ENCODE data around the gene TXNRD2. TPM values are rescaled to one million over a fixed set of nuclear protein-coding genes. Genes with fewer than 3 reads are reported as not detected.
A peak's percentile ranks its signal among the peaks of the same experiment; 100 is the strongest.

The TXNRD2 gene
- total RNA-seq, 1 donor from 2014 or later, result 25.7 TPM

DNA sequence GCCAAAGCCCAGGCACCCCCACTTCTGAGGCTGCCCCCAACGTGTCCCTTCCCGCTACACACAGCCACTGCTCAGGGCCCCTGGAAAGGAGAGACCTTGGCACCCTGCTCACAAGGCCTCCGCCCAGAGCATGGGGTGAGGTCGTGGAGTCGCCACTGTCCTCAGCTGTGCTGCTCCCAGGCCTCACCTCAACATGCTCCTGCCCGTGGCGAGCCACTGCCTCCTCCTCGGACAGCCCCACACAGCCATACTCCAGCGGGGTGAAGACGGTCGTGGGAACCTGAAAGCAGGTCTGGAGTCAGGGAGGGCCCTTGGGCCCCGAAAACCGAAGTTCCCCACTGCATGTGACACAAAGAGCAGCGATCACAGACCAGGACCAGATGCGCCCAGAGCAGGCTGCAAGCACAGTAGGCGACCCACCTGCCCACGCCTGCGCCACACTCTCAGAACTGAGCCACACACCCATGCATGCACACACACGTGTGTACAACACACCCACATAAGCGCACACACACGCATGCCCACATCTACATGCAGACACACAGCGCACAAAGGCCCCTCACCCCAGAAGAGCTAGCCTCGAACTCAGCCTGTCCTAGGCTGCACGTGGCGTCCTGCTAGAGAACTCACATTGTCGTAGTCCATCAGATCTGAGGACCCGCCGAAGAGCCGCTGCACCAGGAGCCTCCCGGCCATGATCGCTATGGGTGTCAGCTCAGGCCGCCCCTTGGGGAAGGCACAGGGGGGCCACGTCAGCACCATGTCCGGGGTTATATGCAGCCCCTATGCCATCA is 61.4 kb downstream of the TXNRD2 start:
- H3K9me3 ChIP-seq (ENCODE audit: insufficient read depth, low read depth, low read length), result no peaks in the 10 kb centered on the region
- peaks cover 9% of the 10 kb centered on the region for H3K79me2 ChIP-seq (ENCODE audit: insufficient read depth, low read length)
- peak overlapping the region; percentile 82 for H3K4me2 ChIP-seq (ENCODE audit: low read length)
- H4K20me1 ChIP-seq (ENCODE audit: insufficient read depth, low read length), result no peaks in the 10 kb centered on the region
- peak overlapping the region; percentile 100 for H3K27ac Mint-ChIP-seq (ENCODE audit: unreplicated experiment)
- no peaks in the 10 kb centered on the region for H3K27me3 ChIP-seq (ENCODE audit: insufficient read depth, low read length)
- H3K36me3 ChIP-seq (ENCODE audit: insufficient read depth, low read length), result no peaks in the 10 kb centered on the region
- no peaks in the 10 kb centered on the region for H3K36me3 Mint-ChIP-seq (ENCODE audit: low read depth, unreplicated experiment)
- no peaks in the 10 kb centered on the region for H3K9me3 Mint-ChIP-seq (ENCODE audit: unreplicated experiment)
- peaks cover 34% of the 10 kb centered on the region for H3K4me1 Mint-ChIP-seq (ENCODE audit: low read depth, unreplicated experiment)
- peaks cover 62% of the 10 kb centered on the region for H3K4me1 ChIP-seq (ENCODE audit: insufficient read depth, low read length)
- H3K4me3 Mint-ChIP-seq (ENCODE audit: unreplicated experiment), result no peak overlapping the region
- H3K27ac ChIP-seq (ENCODE audit: low read depth, low read length), result peak overlapping the region; percentile 84
- no peak for TF ChIP-seq EZH2 (IDR thresholded peaks at IDR 0.05; ENCODE audit: insufficient read depth, low read length)
- TF ChIP-seq, protein P1, sequence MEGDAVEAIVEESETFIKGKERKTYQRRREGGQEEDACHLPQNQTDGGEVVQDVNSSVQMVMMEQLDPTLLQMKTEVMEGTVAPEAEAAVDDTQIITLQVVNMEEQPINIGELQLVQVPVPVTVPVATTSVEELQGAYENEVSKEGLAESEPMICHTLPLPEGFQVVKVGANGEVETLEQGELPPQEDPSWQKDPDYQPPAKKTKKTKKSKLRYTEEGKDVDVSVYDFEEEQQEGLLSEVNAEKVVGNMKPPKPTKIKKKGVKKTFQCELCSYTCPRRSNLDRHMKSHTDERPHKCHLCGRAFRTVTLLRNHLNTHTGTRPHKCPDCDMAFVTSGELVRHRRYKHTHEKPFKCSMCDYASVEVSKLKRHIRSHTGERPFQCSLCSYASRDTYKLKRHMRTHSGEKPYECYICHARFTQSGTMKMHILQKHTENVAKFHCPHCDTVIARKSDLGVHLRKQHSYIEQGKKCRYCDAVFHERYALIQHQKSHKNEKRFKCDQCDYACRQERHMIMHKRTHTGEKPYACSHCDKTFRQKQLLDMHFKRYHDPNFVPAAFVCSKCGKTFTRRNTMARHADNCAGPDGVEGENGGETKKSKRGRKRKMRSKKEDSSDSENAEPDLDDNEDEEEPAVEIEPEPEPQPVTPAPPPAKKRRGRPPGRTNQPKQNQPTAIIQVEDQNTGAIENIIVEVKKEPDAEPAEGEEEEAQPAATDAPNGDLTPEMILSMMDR (IDR thresholded peaks at IDR 0.05; ENCODE audit: insufficient read depth, low read depth, low read length), result no peak
- DNase-seq (ENCODE audit: low read depth) (no peak), FAIRE-seq (no peak)
- H3K9ac ChIP-seq (ENCODE audit: low read length), result peak overlapping the region; percentile 70
- H3K27me3 Mint-ChIP-seq (ENCODE audit: low read depth, unreplicated experiment), result no peaks in the 10 kb centered on the region
- H2AFZ ChIP-seq (ENCODE audit: low read depth, low read length), result no peak overlapping the region
- peak overlapping the region; percentile 26 for H3K4me3 ChIP-seq (ENCODE audit: insufficient read depth, low read depth, low read length)

DNA sequence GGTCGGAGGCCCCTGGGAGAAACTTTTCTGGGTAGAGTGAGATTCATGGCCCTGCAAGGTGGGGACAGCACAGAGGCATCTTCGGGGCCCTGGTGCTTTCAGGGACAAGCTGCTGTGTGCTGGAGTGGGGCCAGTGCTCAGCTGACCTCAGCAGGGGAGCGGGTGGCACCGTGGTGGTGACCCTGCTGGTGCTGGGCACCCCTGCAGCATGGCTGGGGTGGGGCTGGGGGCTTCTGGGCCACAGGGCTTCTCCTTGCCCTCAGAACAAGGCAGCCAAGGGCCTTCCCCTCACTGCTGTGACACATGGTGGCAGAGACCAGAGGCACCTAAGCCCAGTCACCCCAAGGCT is 62.0 kb downstream of the TXNRD2 start:
- H3K4me3 Mint-ChIP-seq (ENCODE audit: unreplicated experiment), result no peak overlapping the region
- Histone ChIP-seq H3K4me1 (ENCODE audit: insufficient read depth, low read length) (peaks cover 68% of the 10 kb centered on the region), H3K9ac (ENCODE audit: low read length) (no peak overlapping the region), H3K27me3 (ENCODE audit: insufficient read depth, low read length) (no peaks in the 10 kb centered on the region), H4K20me1 (ENCODE audit: insufficient read depth, low read length) (no peaks in the 10 kb centered on the region), H2AFZ (ENCODE audit: low read depth, low read length) (no peak overlapping the region), H3K36me3 (ENCODE audit: insufficient read depth, low read length) (no peaks in the 10 kb centered on the region), H3K27ac (ENCODE audit: low read depth, low read length) (peak overlapping the region; percentile 14), H3K79me2 (ENCODE audit: insufficient read depth, low read length) (peaks cover 9% of the 10 kb centered on the region), H3K4me2 (ENCODE audit: low read length) (peak overlapping the region; percentile 82), H3K4me3 (ENCODE audit: insufficient read depth, low read depth, low read length) (no peak overlapping the region), H3K9me3 (ENCODE audit: insufficient read depth, low read depth, low read length) (no peaks in the 10 kb centered on the region)
- no peak for DNase-seq (ENCODE audit: low read depth)
- no peaks in the 10 kb centered on the region for H3K27me3 Mint-ChIP-seq (ENCODE audit: low read depth, unreplicated experiment)
- TF ChIP-seq, protein P1 (IDR thresholded peaks at IDR 0.05; ENCODE audit: insufficient read depth, low read depth, low read length), result no peak
- TF ChIP-seq EZH2 (IDR thresholded peaks at IDR 0.05; ENCODE audit: insufficient read depth, low read length), result no peak
- H3K4me1 Mint-ChIP-seq (ENCODE audit: low read depth, unreplicated experiment), result peaks cover 34% of the 10 kb centered on the region
- no peaks in the 10 kb centered on the region for H3K36me3 Mint-ChIP-seq (ENCODE audit: low read depth, unreplicated experiment)
- H3K9me3 Mint-ChIP-seq (ENCODE audit: unreplicated experiment), result no peaks in the 10 kb centered on the region
- H3K27ac Mint-ChIP-seq (ENCODE audit: unreplicated experiment), result peak overlapping the region; percentile 100
- no peak for FAIRE-seq

DNA sequence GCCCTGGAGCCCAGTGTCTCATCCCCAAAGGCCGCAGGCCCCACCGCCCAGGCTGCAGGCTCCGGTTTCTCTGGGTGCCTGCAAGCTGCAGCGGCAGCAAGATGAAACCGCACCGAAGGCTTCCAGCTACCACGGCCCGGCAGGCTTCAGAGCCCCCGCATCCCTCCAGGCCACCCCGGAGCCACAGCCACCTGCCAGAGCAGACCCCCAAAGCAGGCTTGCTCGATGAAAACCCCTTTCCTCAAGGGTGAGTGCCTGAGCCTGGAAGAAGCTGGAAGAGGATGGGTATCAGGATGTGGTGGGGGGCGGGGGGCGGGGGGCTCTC is 62.4 kb downstream of the TXNRD2 start:
- Histone ChIP-seq H3K79me2 (ENCODE audit: insufficient read depth, low read length) (peaks cover 9% of the 10 kb centered on the region), H3K27me3 (ENCODE audit: insufficient read depth, low read length) (no peaks in the 10 kb centered on the region), H3K9ac (ENCODE audit: low read length) (no peak overlapping the region), H3K27ac (ENCODE audit: low read depth, low read length) (no peak overlapping the region), H4K20me1 (ENCODE audit: insufficient read depth, low read length) (no peaks in the 10 kb centered on the region), H3K36me3 (ENCODE audit: insufficient read depth, low read length) (no peaks in the 10 kb centered on the region), H2AFZ (ENCODE audit: low read depth, low read length) (no peak overlapping the region), H3K4me1 (ENCODE audit: insufficient read depth, low read length) (peaks cover 72% of the 10 kb centered on the region), H3K4me3 (ENCODE audit: insufficient read depth, low read depth, low read length) (no peak overlapping the region), H3K4me2 (ENCODE audit: low read length) (peak overlapping the region; percentile 10), H3K9me3 (ENCODE audit: insufficient read depth, low read depth, low read length) (no peaks in the 10 kb centered on the region)
- no peaks in the 10 kb centered on the region for H3K27me3 Mint-ChIP-seq (ENCODE audit: low read depth, unreplicated experiment)
- peaks cover 34% of the 10 kb centered on the region for H3K4me1 Mint-ChIP-seq (ENCODE audit: low read depth, unreplicated experiment)
- TF ChIP-seq EZH2 (IDR thresholded peaks at IDR 0.05; ENCODE audit: insufficient read depth, low read length), result no peak
- H3K9me3 Mint-ChIP-seq (ENCODE audit: unreplicated experiment), result no peaks in the 10 kb centered on the region
- no peak for DNase-seq (ENCODE audit: low read depth)
- no peaks in the 10 kb centered on the region for H3K36me3 Mint-ChIP-seq (ENCODE audit: low read depth, unreplicated experiment)
- H3K27ac Mint-ChIP-seq (ENCODE audit: unreplicated experiment), result peak overlapping the region; percentile 41
- FAIRE-seq, result no peak
- no peak overlapping the region for H3K4me3 Mint-ChIP-seq (ENCODE audit: unreplicated experiment)
